T-helper 1 cell (primary cell): ENCODE results near the gene NTNG2.
"Not testable (repeated sequence)": the region's sequence is repeated elsewhere in the genome, so short reads cannot be mapped to it uniquely, and the experiment has no call there.

Source experiments
- DNase-seq, 5 donors: peaks; one replicate each; pipeline ENCODE4 v3.0.0-alpha.2; 2012 to 2020
- total RNA-seq, 4 donors: gene quantifications; one replicate each; lab custom pipeline; 2026; lab: John Stamatoyannopoulos, UW

Gene NTNG2
- total RNA-seq: 2.4 to 5.8 (median 3.9) reads per million in 4 donors

- no peak for DNase-seq
Observed at GRCh38 chr9:132161743-132162184, at the start of gene NTNG2. TSS of gene NTNG2 (plus strand) at chr9:132162058. CDS start at chr9:132166832, 4,774 bp downstream.

GRCh38 chr9:132114102-132114707 is 47.7 kb upstream of the NTNG2 start:
- DNase-seq: peak in 3 of 5 donors; percentile 12 to 24 (median 14)

GRCh38 chr9:132116583-132116982 is 45.3 kb upstream of the NTNG2 start:
- no peak for DNase-seq

- DNase-seq: no peak
Observed at GRCh38 chr9:132117694-132118093, 44.2 kb upstream of the NTNG2 start.

- no peak for DNase-seq
Observed at GRCh38 chr9:132121021-132121420, 40.8 kb upstream of the NTNG2 start.

GRCh38 chr9:132124800-132125199 is 37.1 kb upstream of the NTNG2 start:
- DNase-seq: no peak

GRCh38 chr9:132125361-132125760 is 36.5 kb upstream of the NTNG2 start:
- no peak for DNase-seq

GRCh38 chr9:132125944-132126679 is 35.7 kb upstream of the NTNG2 start:
- DNase-seq: peak in 1 of 5 donors; percentile 21

GRCh38 chr9:132126680-132127236 is 35.1 kb upstream of the NTNG2 start:
- DNase-seq: no peak

- DNase-seq: no peak
Observed at GRCh38 chr9:132127888-132128534, 33.8 kb upstream of the NTNG2 start.

GRCh38 chr9:132129535-132129934 is 32.3 kb upstream of the NTNG2 start:
- DNase-seq: no peak

- not testable (repeated sequence) for DNase-seq
Observed at GRCh38 chr9:132134085-132134484, 27.8 kb upstream of the NTNG2 start.

GRCh38 chr9:132135456-132135855 is 26.4 kb upstream of the NTNG2 start:
- no peak for DNase-seq

GRCh38 chr9:132136151-132136780 is 25.6 kb upstream of the NTNG2 start:
- DNase-seq: no peak

GRCh38 chr9:132141344-132141947 is 20.4 kb upstream of the NTNG2 start:
- DNase-seq: no peak

GRCh38 chr9:132141948-132142594 is 19.8 kb upstream of the NTNG2 start:
- no peak for DNase-seq

GRCh38 chr9:132142924-132143323 is 18.9 kb upstream of the NTNG2 start:
- DNase-seq: no peak

GRCh38 chr9:132143359-132143758 is 18.5 kb upstream of the NTNG2 start:
- no peak for DNase-seq

- peak in 1 of 5 donors; percentile 81 for DNase-seq
Observed at GRCh38 chr9:132144708-132145365, 17.0 kb upstream of the NTNG2 start.

GRCh38 chr9:132146039-132146438 is 15.8 kb upstream of the NTNG2 start:
- DNase-seq: no peak

GRCh38 chr9:132146575-132146974 is 15.3 kb upstream of the NTNG2 start:
- no peak for DNase-seq
